NCI-H524 treated with DMSO at 0.1 percent for 48 hours (cell line): ENCODE results near the gene GNB3.

ENCODE experiments used
- DNase-seq: peaks from one replicate; lab custom pipeline; 2025; lab: John Stamatoyannopoulos, UW

The GNB3 gene

GRCh38 chr12:6840761-6841515 lies at the start of gene GNB3:
Gene GNB3 (plus strand): TSS chr12:6840925. CDS start chr12:6841288, 363 bp downstream.
- no peak for DNase-seq

GRCh38 chr12:6791931-6792520 lies 48.7 kb upstream of the GNB3 start:
- no peak for DNase-seq

DNA sequence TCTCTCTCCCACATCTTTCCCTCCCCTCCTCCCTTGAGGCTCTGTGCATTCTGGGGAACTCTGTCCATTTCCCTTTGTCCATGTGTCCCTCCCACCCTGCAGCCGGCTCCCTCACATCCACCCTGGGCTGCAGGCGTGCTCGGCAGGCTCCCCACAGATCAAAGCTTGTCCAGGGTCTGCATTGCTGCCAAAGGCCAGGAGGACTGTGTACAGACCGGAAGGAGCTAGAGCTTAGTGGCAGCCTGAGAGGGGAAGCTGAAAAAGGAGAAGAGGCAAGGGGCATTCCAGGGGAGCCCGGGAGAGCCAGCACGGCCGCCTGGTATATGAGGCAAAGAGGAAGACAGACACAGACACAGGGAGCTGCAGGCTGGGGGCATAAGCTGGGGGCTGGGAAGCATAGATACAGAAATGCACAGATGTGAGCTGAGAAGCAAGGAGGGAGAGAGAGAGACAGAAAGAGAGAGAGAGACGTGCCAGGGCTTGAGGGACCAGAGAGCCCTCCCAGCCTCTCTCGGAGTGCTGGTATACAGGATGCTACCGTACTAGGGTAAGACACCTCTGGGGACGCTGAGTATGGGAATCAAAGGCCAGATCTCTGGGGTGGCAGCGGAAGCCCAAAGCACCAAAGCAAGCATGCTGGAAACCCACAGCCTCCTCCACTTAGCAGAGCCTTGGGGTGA lies 48.1 kb upstream of the GNB3 start:
- no peak for DNase-seq

DNA sequence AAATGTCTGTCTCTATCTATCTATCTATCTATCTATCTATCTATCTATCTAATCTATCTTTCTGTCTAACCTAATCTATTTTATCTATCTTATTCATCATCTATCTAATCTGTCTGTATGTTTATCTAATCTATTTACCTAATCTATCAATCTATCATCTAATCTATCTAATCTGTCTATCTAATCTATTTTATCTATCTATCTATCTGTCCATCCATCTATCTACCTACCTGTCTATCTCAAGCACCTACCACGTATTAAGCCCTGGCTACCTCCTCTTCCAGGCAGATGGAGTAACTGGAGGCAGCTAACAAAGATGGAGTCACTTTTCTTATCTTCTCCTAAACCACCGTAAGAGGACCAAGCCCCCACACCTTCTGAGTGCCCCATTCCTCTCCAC lies 45.6 kb upstream of the GNB3 start:
- no peak for DNase-seq

- DNase-seq: no peak
Observed at GRCh38 chr12:6796576-6796975, 44.1 kb upstream of the GNB3 start.

- no peak for DNase-seq
Observed at GRCh38 chr12:6799147-6799546, 41.6 kb upstream of the GNB3 start.

DNA sequence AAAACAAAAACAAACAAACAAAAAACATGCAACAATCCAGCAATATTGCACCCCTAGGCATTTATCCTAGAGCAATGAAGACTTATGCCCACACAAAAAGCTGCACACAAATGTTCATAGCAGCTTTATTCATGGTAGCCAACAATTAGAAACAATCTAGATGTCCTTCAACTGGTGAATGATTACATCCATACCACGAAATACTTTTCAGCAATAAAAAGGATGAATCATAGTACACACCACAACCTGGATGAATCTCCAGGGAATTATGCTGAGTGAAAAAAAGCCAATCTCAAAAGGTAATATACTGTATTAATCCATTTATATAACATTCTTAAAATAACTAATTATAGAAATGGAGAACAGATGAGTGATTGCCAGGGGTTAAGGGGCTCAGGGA lies 33.6 kb upstream of the GNB3 start:
- DNase-seq: no peak

DNA sequence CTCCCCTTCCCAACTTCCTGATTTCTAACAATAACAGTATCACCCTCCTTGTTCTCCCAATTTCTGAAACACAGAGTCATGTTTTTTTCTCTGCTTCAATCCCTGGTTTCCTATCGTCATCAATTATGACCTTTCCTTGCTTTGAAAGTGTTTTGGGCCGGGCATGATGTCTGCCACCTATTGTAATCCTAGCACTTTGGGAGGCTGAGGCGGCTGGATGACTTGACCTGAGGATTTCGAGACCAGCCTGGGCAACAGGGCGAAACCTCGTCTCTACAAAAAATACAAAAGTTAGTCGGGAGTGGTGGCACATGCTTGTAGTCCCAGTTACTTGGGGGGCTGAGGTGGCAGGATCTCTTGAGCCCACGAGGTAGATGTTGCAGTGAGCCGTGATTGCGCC lies 31.7 kb upstream of the GNB3 start:
- DNase-seq: no peak

- DNase-seq: no peak
Observed at GRCh38 chr12:6810758-6811157, 30.0 kb upstream of the GNB3 start.

DNA sequence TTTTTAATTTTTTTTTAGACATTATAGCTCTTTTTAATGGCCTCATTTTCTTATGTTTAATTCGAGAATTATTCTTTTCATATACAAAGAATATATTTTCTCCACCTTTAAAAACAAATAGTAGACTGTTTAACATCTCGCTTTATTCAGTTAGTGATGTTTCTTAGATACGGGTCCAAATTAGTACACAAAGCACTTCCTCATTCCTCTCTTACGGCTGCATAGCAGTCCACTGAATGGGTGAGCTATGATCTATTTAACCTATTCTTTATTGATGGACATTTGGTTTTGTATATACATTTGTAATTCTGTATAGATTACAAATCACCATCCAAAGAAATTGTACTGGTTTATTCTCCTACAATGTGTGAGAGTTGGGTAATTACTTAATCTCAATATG lies 27.4 kb upstream of the GNB3 start:
- DNase-seq: no peak

GRCh38 chr12:6816598-6816997 lies 24.1 kb upstream of the GNB3 start:
- no peak for DNase-seq

DNA sequence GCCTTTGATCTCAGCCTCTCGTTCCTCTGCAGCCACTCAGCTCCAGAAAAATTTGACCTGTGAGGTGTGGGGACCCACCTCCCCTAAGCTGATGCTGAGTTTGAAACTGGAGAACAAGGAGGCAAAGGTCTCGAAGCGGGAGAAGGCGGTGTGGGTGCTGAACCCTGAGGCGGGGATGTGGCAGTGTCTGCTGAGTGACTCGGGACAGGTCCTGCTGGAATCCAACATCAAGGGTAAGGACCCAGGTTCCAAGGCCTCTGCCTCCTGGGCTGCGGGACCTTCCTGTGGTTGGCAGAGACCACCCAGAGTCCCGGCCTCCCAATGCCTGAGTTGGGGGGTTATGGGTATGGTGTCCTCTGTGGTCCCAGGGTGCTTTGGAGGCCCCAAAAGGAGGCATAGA lies 23.6 kb upstream of the GNB3 start:
- DNase-seq: no peak

- no peak for DNase-seq
Observed at GRCh38 chr12:6817662-6818157, 23.0 kb upstream of the GNB3 start.

- no peak for DNase-seq
Observed at GRCh38 chr12:6818222-6818621, 22.5 kb upstream of the GNB3 start.

DNA sequence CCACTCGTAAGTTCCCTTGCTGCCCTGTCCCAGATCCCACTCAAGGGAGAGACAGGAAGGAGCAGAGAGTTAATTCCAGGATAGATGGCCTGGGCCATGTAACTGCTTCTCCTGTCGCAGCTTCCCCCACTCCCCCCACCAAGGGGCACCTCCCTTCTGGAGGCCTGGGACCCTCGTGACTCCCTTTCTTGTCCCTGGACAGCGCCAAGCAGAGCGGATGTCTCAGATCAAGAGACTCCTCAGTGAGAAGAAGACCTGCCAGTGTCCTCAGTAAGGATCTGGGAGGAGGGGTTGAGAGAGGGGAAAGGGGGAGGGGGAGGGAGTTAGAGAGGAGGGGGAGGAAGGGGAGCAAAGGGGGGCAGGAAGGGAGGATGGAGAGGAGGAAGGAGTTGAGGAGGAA lies 22.1 kb upstream of the GNB3 start:
- DNase-seq: no peak

- DNase-seq: no peak
Observed at GRCh38 chr12:6819106-6820030, 21.4 kb upstream of the GNB3 start.

DNA sequence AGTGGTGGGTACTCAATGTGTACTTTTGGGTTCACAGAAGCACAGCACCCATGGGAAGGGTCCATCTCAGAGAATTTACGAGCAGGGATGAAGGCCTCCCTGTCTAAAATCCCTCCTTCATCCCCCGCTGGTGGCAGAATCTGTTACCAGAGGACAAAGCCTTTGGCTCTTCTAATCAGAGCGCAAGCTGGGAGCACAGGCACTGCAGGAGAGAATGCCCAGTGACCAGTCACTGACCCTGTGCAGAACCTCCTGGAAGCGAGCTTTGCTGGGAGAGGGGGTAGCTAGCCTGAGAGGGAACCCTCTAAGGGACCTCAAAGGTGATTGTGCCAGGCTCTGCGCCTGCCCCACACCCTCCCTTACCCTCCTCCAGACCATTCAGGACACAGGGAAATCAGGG lies 20.6 kb upstream of the GNB3 start:
- no peak for DNase-seq

- DNase-seq: no peak
Observed at GRCh38 chr12:6821591-6822425, 18.9 kb upstream of the GNB3 start, which contains the start of gene GPR162. Gene GPR162 (plus strand): TSS chr12:6821821. CDS start chr12:6823899, 2,078 bp downstream.

- DNase-seq: no peak
Observed at GRCh38 chr12:6822426-6823135, 18.1 kb upstream of the GNB3 start.
